AG09309 (cell line): ENCODE results near the gene UFD1.
A peak's percentile ranks its signal among the peaks of the same experiment; 100 is the strongest.
"Not testable (repeated sequence)": the region's sequence is repeated elsewhere in the genome, so short reads cannot be mapped to it uniquely, and the experiment has no call there.

Experiments used
- DNase-seq: peaks from one replicate; pipeline ENCODE4 v3.0.0-alpha.2; 2010; ENCODE audit warnings: low read depth
- H3K4me3 ChIP-seq: 2 replicates; pipeline ENCODE4 v1.5.1; 2011; ENCODE audit warnings: mild to moderate bottlenecking, low read depth, low read length, moderate library complexity; ENCODE audit not compliant: control insufficient read depth
- CTCF ChIP-seq: IDR thresholded peaks from 2 replicates; pipeline ENCODE4 v1.5.1; 2011; ENCODE audit warnings: mild to moderate bottlenecking, low read depth, low read length, inconsistent platforms; ENCODE audit not compliant: insufficient read depth, control insufficient read depth; ENCODE audit errors: missing control alignments

Gene UFD1

GRCh38 chr22:19447330-19448075 lies 31.5 kb downstream of the UFD1 start, which contains the start of gene C22orf39:
C22orf39 (minus strand) TSS chr22:19447711; CDS start chr22:19447688, 23 bp downstream.
- peak; percentile 74 for DNase-seq
- peak within 1 kb of the TSS; percentile 76 for H3K4me3 ChIP-seq
- TF ChIP-seq CTCF: no peak

- no peak for TF ChIP-seq CTCF
- H3K4me3 ChIP-seq: peak overlapping the region; percentile 76
- no peak for DNase-seq
Observed at GRCh38 chr22:19446603-19447329, 32.2 kb downstream of the UFD1 start.

GRCh38 chr22:19445279-19445982 lies 33.6 kb downstream of the UFD1 start:
- H3K4me3 ChIP-seq, DNase-seq: not testable (repeated sequence)

- DNase-seq: no peak
- no peak overlapping the region for H3K4me3 ChIP-seq
- no peak for TF ChIP-seq CTCF
Observed at GRCh38 chr22:19443544-19444211, 35.3 kb downstream of the UFD1 start.

GRCh38 chr22:19442166-19442565 lies 36.8 kb downstream of the UFD1 start:
- no peak for TF ChIP-seq CTCF
- H3K4me3 ChIP-seq: no peak overlapping the region
- DNase-seq: no peak

GRCh38 chr22:19440411-19441195 lies 38.4 kb downstream of the UFD1 start:
- TF ChIP-seq CTCF: no peak
- no peak overlapping the region for H3K4me3 ChIP-seq
- no peak for DNase-seq
